Measurements from ENCODE around the gene MATCAP1.

Gene MATCAP1

DNA sequence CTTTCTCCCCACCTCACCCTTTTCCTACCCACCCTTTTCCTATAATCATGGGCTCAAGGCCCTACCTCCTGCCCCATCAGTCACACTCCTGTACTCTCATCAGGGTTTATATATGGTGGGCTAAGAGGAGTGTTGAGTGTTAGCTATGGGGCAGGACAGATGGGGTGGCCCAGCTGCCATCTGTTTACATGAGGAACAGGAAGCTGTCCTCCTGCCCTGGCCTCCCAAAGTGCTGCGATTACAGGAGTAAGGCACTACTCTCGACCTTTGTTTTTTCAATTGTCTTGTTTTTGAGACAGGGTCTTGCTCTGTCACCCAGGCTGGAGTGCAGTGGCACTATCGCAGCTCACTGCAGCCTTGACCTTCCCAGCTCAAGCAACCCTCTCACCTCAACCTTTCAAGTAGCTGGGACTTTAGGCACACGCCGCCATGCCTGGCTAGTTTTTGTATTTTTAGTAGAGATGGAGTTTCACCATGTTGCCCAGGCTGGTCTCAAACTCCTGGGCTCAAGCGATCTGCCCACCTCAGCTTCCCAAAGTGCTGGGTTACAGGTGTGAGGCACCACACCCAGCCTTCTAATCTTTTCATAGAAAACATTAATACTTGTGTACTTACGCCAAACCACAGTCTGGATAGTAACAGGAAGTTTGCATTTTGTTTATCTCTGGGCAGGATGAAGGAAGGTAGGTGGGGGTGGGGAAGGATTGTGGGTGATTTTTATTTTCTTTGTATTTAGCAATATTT lies 25.7 kb downstream of the MATCAP1 start:
- no peak for DNase-seq (ENCODE audit: low read depth in 2 of 2, low spot score in 1 of 2)

DNA sequence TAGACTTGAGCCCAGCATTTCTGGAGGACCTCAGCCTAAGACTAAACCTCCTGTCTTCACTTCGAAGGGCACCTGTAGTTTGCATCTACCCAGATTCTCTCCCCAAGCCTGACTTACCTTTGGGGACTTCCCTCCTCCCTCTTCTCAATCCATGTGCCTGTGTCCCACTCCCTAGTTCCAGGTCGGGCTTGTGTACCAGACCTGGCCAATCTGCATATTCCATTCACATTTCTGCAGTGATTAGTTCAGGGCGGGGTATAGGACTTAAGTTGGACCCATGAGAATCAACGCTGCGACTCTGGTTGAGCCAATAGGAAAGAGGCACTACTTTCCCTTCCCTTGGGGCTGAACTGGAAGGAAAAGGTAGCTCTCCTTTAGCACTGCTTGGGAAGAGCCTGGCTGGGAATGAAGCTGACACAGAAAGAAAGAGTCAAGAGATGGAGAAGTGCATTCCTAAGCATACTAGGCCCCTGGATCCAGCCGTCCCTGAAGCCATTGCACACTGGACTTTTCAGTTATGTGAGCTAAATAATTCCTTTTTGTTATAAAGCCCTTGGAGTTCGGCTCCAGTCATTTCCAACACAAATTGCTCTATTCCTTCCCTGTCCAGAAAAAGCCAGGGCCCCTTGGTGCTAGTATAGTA lies 26.5 kb downstream of the MATCAP1 start:
- no peak for DNase-seq (ENCODE audit: low read depth in 2 of 2, low spot score in 1 of 2)

DNA sequence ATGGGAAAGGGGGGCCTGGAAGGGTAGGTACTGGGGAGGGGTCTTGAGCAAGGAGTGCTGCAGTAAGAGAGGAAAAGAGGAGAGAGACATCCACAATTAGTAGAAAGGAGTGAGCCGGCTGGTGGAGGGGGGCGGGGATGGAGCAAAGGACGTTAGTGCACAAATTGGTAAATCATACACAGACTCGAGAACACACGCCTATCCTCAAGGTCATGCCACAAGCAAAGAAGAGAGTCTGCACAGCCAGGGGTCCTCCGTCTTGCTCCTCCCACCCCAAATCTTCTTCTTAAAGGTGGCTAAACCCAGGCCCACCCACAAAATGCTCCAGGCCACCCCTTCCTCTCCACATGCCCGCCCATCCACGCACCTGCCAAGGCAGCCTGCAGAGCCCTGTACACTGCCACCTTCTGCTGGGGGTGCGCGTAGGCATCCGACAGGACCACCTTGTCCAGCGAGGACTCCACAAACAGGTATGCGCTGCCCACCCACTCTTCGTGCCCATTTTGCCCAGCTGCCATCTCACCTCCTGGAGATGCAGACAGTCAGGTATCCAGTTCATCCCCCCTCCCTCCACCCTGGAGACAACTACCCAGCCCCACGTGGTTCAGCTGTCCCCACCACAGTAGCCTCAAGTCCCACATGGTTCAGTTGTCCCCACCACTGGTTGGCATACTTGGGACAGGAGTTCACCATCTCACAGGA lies 27.5 kb downstream of the MATCAP1 start:
- no peak for DNase-seq (ENCODE audit: low read depth in 2 of 2, low spot score in 1 of 2)

DNA sequence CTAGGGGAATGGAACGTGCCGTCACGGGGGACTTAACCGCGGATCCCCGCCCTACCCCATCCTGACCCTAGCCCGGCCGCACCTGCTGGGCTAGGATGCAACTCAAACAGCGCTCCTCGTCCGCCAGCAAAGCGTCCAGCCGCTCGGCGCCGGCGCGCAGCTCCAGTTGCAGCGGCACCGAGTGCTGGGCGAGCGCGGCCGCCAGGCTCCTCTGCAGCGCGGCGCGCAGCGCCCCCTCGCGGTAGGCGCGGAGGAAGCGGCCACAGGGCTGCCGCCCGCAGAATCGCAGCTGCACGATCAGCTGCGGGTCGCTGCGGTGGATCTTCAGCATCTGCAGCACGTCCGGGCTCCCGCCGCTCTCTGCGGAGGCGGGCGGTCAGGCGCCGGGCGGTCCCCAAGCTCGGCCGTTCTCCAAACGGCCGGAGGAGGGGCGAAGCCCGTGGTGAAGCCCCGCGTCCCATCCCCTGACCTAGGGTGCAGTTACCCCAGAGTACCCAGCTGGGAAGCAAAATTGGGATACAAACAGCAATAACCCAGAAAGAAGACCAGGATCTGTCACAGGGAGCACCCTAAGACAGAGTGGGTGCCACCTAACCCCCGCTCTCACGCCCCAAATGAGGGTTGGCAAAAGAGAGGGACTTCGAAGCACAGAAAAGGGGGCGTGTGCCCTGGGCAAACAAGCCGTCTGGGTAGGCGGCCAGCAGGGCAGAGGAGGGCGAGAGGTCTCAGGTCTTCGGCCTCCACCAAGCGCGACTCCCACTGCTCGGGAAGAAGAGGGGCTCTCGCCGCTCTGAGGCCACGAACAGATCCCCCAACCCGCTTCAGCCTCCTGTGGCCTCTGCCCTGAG lies 28.2 kb downstream of the MATCAP1 start:
- peak in 1 of 2 donors; percentile 62 for DNase-seq (ENCODE audit: low read depth in 2 of 2, low spot score in 1 of 2)

DNA sequence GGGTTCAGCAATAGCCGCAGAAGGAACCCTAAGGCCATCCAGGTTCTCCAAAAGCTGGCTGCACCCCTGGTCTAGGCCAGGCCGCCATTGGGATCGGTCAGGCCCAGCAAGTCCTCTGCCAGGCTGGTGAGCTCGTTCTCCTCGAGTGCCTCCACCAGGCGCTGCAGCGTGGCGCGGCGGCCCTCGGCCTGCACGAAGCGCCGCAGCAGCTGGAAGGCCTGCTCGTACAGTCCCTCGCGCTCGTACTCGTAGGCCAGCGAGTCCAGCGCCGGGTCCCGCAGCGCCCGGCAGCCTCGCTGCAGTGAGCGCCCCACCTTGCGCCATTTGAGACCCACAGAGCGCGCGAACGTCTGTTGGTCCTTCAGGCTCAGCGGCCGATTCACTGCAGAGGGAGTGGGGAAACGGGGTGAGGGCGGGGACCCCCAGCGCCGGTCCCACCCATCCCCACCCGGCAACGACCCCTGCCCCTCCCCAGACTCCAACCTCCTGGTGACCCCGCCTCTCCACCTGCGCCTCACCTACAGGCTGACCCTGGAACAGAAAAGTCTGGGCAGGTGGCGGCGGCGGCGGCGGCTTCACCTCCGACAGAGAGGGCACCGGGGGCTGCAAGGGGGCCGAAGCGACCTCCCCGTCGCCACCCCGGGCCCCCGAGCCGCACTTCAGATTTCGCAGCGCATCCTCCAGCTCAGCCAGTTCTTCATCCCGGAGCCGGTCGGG lies 29.0 kb downstream of the MATCAP1 start:
- no peak for DNase-seq (ENCODE audit: low read depth in 2 of 2, low spot score in 1 of 2)

DNA sequence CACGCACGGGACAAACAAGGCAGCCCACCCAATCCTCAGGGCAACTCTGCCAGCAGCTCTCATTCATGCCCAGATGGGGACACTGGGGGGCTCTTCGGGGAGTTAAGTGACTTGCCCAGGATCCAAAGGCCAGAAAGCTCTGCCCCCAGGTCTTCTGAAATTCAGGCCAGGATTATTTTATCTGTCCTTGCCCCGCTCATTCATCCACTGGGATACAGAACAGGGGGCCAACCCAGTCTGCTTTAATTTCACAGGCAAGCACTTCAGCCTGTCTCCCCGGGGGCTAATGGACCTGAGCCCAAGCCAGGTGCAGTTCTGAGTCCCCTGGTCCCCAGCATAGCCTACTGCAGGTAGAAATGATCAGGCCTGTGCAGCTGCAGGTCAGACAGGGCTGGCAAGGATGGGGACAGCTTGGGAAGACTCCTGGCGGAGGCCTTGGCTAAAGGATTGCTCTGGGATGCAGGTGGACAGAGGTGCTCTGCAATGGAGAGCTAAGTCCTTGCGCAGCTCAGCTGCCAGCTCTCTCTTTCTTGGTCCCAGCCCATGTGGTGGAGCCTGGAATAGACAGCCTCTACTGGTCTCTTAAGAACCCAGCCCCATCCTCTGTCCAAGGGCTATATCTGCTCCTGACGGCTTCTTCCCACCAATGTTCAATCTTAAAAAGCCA lies 32.2 kb downstream of the MATCAP1 start:
- no peak for DNase-seq (ENCODE audit: low read depth in 2 of 2, low spot score in 1 of 2)

DNA sequence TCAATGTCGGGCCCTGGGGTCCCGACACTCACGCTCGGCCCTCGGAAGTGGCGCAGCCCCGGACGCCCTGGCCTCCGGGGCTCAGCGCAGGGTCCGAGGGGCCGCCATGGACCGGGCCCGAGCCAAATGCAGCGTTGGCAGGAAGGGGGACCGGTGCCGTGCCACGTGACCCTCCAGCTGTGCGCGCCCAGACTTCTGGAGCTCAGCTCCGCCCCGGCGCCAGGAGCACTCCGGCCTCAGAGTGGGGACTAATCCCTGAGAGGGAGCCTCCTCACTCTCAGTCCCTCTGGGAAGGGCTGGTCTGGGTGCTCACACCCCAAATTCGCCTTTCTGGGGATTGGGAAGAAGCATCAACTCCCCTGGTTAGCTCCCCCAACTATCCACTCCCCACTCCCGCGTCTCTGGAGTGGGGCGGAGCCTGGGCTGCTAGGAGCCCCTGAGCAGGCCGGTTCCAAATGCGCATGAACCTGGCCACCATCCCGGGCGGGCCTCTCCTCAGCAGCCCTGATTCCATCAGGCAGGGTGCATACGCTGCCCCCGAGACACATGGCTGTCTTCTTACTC lies 32.8 kb downstream of the MATCAP1 start, which contains the start of gene B3GNT9:
B3GNT9 (minus strand) TSS at position 166 of the 564 bp plus-strand sequence. CDS start 513 bp downstream, outside the sequence.
- DNase-seq (ENCODE audit: low read depth in 2 of 2, low spot score in 1 of 2): no peak

DNA sequence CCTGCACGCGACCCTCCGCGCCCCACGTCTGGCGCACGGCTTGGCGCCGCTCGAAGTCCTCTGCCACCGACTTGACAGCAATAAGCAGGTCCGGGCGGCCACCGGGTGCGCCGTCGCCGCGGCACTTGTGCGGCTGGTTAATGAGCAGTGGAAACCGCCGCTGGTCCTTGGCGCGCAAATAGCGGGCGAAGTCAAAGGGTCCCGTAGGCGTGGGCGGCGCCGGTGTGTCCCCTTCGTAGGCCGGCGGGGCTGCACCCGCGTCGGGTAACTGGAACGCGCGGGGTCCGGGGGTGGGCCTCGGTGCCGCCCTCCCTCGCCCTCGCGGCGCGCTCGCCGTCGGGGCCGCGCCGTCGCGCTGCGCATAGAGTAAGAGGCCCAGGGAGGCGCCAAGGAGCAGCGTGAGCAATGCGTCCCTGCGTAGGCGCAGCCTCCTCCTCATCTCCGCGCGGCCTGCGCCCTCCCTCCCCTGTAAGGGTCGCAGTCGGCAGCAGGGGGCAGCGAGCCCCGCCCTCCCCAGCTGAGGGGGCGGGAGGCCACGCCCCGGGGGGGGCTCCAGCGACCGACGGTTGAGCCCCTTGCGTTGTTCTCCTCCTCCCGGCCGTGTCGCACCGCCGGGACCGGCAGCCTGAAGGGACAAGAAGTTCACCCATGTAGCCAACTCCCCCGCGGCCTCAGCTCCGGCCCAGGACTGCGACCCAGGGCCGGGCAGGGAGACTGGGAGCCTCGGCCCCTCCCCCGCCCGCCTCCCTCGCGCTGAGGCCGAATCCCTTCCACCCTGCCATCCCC lies 33.5 kb downstream of the MATCAP1 start:
- DNase-seq (ENCODE audit: low read depth in 2 of 2, low spot score in 1 of 2): no peak

DNA sequence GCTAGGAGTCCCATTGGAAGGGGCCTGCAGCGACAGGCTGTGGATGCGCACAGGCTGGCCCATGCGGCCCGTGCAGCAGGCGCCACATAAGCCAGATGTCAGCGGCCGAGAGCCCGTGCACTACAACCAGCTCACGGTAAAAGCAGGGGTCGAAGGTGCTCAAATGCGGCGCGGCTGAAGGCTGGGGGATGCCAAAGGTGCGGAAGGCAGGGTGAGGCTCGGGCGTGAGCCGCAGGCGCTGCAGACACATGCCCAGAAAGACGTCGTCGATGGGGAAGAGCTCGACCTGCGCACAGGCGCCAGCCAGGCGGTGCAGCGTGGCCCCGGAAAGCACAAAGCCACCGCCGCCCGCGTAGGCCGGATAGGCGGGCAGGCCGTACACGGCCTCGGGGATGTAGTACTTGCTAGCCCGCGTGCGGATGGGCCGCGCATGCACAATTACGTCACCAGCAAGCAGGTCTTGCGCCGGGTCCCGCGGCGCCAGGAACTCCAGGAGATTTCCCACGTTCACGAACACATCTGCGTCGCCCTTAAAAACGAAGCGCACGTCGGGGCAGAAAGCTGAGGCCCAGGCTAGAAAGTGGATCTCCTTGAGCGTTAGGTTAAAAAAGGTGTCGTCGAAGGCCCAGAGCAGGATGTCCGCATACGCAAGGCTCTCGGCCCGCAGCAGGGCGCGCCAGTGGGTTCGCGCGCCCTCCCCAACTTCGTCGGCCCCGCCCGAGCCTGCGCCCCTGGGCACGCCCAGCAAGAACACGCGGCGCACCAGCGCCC lies 34.3 kb downstream of the MATCAP1 start:
- DNase-seq (ENCODE audit: low read depth in 2 of 2, low spot score in 1 of 2): no peak

DNA sequence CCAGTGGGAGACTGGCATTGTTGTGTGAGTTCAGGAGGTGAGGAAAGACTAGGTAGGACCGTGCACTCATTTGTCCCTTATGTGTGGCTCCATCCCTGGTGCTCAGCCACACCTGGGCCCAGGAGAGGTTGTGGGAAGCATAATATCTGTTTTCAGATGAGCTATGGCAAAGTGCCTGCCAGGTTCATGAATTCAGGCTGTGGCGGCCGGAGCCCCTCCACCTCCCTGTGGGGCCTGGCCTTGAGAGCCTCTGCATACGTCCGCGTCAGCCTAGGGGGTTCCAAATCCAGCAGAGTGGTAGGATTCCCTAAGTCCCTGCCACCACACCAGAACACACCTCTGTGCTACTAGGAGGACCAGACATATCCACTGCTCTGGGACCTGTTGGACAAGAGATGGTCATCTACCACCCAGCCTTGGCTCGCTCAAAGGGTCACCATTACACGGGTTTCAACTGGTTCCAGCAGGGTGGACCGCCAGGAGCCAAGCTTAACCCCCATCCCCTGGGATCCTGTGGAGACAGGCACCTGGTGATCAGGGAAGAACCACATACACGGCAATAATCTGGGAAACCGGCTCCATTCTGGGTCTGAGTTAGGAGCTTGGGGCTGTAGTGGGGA lies 35.0 kb downstream of the MATCAP1 start:
- no peak for DNase-seq (ENCODE audit: low read depth in 2 of 2, low spot score in 1 of 2)

DNA sequence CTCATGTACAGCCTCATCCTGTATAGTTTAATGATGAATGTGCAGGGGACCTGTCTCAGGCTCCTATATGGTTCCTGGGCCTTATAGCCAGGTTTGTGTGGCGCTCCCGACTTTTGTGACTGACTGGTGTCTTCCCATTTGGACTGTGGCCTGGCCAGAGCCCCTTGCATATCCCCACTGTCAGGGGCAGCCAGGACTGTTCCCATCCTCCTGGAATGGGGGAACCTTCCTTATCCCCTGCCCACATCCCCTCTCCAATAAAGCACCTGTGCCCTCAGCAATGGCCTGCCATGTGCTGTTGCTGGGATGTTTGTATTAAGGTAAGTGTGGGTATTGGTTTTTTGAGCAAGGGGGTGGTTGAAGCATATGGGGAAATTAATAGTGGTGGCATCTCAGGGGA lies 35.5 kb downstream of the MATCAP1 start:
- DNase-seq (ENCODE audit: low read depth in 2 of 2, low spot score in 1 of 2): no peak

DNA sequence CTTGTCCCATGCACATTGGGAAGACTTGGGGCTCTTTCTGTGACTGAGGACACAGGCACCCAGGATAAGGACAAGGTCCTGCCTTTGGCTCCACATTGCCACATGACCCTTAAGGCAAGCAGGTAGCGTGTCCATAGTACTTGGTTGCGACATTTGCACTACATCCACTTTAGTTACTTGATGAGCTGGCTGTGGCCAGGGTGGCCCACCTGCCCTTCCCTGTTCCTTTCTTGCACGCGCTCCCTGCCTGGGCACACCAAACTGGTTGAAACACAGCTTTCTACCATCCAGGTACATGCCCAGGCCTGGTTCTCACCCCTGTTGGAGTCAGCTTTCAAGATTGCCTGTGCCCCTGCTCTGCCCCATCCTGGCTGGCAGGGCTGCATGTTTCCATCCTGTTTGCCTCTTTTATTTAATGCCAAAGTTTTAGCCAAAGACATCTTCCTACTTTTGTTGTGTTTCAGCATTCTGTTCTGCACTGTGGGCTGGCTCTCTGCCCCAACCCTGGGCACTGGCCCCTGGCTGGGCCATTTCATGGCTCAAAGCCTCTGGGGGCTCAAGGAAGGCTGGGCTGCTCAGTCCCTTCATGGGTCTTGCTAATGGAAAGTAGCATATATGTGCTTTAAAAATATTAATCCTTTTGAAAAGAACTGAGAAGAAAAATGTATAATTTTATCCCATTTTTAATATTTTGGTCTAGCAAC lies 36.2 kb downstream of the MATCAP1 start:
- DNase-seq (ENCODE audit: low read depth in 2 of 2, low spot score in 1 of 2): no peak

DNA sequence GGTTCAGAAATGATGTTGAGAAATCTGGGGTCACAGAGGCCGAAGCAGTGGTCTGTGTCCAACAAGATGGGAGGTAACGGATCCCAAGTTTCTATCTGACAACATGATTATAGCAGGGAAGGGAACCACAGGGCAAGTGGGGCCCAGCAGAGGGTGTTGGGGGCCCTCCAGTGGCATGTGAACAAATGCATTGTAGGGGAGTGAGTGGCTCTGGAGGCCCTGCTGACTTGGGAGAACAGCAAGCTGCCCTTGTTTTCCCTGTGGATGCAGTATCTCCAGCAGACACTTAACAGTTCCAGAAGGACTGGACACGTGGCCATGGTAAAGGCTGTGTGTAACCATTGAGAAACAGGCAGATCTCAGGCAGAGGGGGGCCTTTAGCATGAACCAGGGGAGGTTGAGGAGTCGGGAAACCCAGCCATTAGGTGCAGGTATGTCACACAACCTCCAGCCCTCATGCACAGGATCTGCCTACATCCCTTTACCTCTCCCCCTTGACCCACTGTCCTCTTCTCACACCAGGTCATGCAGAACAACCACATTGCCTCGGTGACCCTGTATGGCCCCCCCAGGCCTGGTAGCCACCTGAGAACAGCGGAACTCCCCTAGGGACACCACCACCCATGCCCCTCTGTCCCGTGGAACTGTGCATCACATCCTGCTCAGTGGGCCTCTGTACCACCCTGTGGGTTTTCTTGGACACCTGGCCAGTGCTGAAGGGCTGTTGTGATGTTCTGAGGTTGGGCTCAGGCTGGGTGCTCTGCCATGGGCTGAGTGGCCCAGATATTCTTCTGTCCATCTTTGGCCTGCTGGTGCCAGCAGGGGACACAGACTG lies 37.0 kb downstream of the MATCAP1 start:
- no peak for DNase-seq (ENCODE audit: low read depth in 2 of 2, low spot score in 1 of 2)

DNA sequence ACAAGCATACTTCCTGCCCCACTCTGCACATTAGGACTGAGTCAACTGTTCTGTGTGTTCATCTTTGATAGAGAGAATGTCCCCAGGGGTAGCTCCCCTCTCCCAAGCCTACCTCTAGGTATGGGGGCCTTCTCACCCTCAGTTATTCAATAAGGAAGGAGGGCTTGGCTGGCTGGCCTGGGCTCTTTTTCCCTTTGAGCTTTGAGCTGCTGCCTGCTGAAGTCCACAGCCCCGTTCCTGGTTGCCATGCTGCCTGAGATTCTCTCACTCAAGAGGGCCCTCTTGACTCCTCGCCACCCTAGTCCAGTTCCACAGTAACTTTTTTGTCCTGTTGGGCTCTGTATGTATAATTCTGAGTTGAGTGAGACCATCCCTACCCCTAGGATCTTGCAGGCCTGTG lies 38.0 kb downstream of the MATCAP1 start:
- DNase-seq (ENCODE audit: low read depth in 2 of 2, low spot score in 1 of 2): no peak

DNA sequence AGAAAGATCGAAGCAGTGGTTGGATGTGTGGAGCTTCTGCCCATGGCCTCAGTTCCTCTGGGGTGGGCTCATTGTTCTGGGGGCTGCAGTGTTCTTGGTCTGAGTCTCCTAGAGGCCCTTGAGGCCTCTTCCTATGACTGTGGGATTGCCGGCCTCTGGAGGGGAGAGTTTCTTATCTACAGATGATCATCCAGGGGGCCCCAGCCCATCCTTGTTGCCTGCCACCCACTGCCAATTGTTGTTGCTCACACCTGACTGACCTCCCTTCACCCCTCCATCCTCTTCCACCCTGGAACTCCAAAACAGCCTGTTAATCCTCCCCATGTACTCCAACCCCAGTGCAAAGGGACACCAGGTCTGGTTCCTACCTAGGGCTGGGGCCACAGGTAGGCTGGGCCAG lies 38.8 kb downstream of the MATCAP1 start:
- DNase-seq (ENCODE audit: low read depth in 2 of 2, low spot score in 1 of 2): no peak

DNA sequence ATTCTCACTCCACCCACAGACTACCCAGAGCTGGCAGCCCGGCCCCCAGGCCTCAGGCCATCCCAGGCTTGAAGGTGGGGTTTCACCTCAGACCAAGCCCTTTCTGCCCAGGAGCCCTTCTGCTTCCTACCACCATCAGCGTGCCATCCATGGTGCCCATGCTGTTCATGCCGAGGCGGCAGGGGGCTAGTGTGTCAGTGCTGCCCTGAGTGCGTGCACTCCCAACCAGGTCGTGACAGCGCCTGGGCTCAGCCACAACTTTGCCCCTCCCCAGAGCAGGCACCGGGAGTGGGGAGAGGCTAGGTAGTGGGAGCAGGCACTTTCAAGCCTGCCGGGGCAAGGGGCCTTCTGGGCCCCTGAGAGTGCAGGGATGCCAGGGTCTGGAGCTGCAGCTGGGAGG lies 41.4 kb downstream of the MATCAP1 start:
- DNase-seq (ENCODE audit: low read depth in 2 of 2, low spot score in 1 of 2): no peak
